ENCODE results near the gene CCNY.

The CCNY gene

GRCh38 chr10:35545079-35545657 is 208.9 kb downstream of the CCNY start:
- H3K4me3 ChIP-seq (ENCODE audit: control insufficient read depth in 1 of 7, extremely low read depth in 1 of 7, insufficient read depth in 4 of 7, low read depth in 2 of 7, low read length in 6 of 7): no peak overlapping the region
- H3K36me3 ChIP-seq (ENCODE audit: control insufficient read depth in 4 of 4, insufficient read depth in 4 of 4, low read length in 3 of 4): peaks cover 21 to 56% (median 30%) of the 10 kb centered on the region in 4 experiments
- no peaks in the 10 kb centered on the region for H3K27me3 ChIP-seq (replicated peaks in 2 of 5; ENCODE audit: control insufficient read depth in 4 of 5, insufficient read depth in 5 of 5, low read length in 4 of 5)
- DNase-seq: no peak
- POLR2A ChIA-PET: no interaction called here
- WGBS (ENCODE audit: insufficient coverage): 97% methylated on average over 10 of the region's 10 CpGs
- H3K27ac ChIP-seq (ENCODE audit: insufficient read depth in 1 of 2, low read depth in 1 of 2, low read length in 2 of 2, poor library complexity in 1 of 2, severe bottlenecking in 2 of 2): no peak overlapping the region
- CTCF ChIA-PET: no interaction called here
- H3K4me1 ChIP-seq (ENCODE audit: control extremely low read depth in 1 of 4, control insufficient read depth in 4 of 4, insufficient read depth in 4 of 4, low read length in 3 of 4): no peaks in the 10 kb centered on the region
- H3K9me3 ChIP-seq (ENCODE audit: control extremely low read depth in 1 of 5, control insufficient read depth in 4 of 5, insufficient read depth in 2 of 5, low read depth in 1 of 5, low read length in 4 of 5): no peaks in the 10 kb centered on the region

- Histone ChIP-seq H3K36me3 (ENCODE audit: control insufficient read depth in 4 of 4, insufficient read depth in 4 of 4, low read length in 3 of 4) (peaks cover 17 to 58% (median 31%) of the 10 kb centered on the region in 4 experiments), H3K27me3 (replicated peaks in 2 of 5; ENCODE audit: control insufficient read depth in 4 of 5, insufficient read depth in 5 of 5, low read length in 4 of 5) (no peaks in the 10 kb centered on the region), H3K4me1 (ENCODE audit: control extremely low read depth in 1 of 4, control insufficient read depth in 4 of 4, insufficient read depth in 4 of 4, low read length in 3 of 4) (no peaks in the 10 kb centered on the region), H3K9me3 (ENCODE audit: control extremely low read depth in 1 of 5, control insufficient read depth in 4 of 5, insufficient read depth in 2 of 5, low read depth in 1 of 5, low read length in 4 of 5) (no peaks in the 10 kb centered on the region), H3K4me3 (ENCODE audit: control insufficient read depth in 1 of 7, extremely low read depth in 1 of 7, insufficient read depth in 4 of 7, low read depth in 2 of 7, low read length in 6 of 7) (no peak overlapping the region), H3K27ac (ENCODE audit: insufficient read depth in 1 of 2, low read depth in 1 of 2, low read length in 2 of 2, poor library complexity in 1 of 2, severe bottlenecking in 2 of 2) (no peak overlapping the region)
- CTCF ChIA-PET: interaction anchor here (0.8 to 3.2 kb wide), 4 partner anchors 12 to 17 kb away, joined by 3 to 11 read pairs (median 3); no protein-coding TSS in a partner anchor
- POLR2A ChIA-PET: no interaction called here
- 96% methylated on average over 4 of the region's 6 CpGs for WGBS (ENCODE audit: insufficient coverage)
- no peak for DNase-seq
Observed at GRCh38 chr10:35545878-35546590, 209.7 kb downstream of the CCNY start.

- Histone ChIP-seq H3K4me3 (ENCODE audit: control insufficient read depth in 1 of 7, extremely low read depth in 1 of 7, insufficient read depth in 4 of 7, low read depth in 2 of 7, low read length in 6 of 7) (no peak overlapping the region), H3K4me1 (ENCODE audit: control extremely low read depth in 1 of 4, control insufficient read depth in 4 of 4, insufficient read depth in 4 of 4, low read length in 3 of 4) (no peaks in the 10 kb centered on the region), H3K27me3 (replicated peaks in 2 of 5; ENCODE audit: control insufficient read depth in 4 of 5, insufficient read depth in 5 of 5, low read length in 4 of 5) (no peaks in the 10 kb centered on the region), H3K27ac (ENCODE audit: insufficient read depth in 1 of 2, low read depth in 1 of 2, low read length in 2 of 2, poor library complexity in 1 of 2, severe bottlenecking in 2 of 2) (no peak overlapping the region), H3K36me3 (ENCODE audit: control insufficient read depth in 4 of 4, insufficient read depth in 4 of 4, low read length in 3 of 4) (peaks cover 13 to 53% (median 28%) of the 10 kb centered on the region in 4 experiments), H3K9me3 (ENCODE audit: control extremely low read depth in 1 of 5, control insufficient read depth in 4 of 5, insufficient read depth in 2 of 5, low read depth in 1 of 5, low read length in 4 of 5) (no peaks in the 10 kb centered on the region)
- 100% methylated on average over 2 of the region's 4 CpGs for WGBS (ENCODE audit: insufficient coverage)
- POLR2A ChIA-PET: no interaction called here
- no peak for DNase-seq
- CTCF ChIA-PET: interaction anchor here (1.0 to 3.2 kb wide), 4 partner anchors 9 to 17 kb away, joined by 3 to 11 read pairs (median 3); no protein-coding TSS in a partner anchor
Observed at GRCh38 chr10:35546824-35547225, 210.5 kb downstream of the CCNY start.

GRCh38 chr10:35552650-35553342 is 216.5 kb downstream of the CCNY start:
- ChIA-PET CTCF (interaction anchor here (1.4 kb wide), 1 partner anchor 313 kb away, joined by 3 read pairs; no protein-coding TSS in a partner anchor), POLR2A (no interaction called here)
- H3K36me3 ChIP-seq (ENCODE audit: control insufficient read depth in 4 of 4, insufficient read depth in 4 of 4, low read length in 3 of 4): peaks cover 7 to 43% (median 21%) of the 10 kb centered on the region in 4 experiments
- WGBS (ENCODE audit: insufficient coverage): 95% methylated on average over 7 of the region's 7 CpGs
- no peak for DNase-seq
- H3K4me3 ChIP-seq (ENCODE audit: control insufficient read depth in 1 of 7, extremely low read depth in 1 of 7, insufficient read depth in 4 of 7, low read depth in 2 of 7, low read length in 6 of 7): no peak overlapping the region
- no peaks in the 10 kb centered on the region for H3K9me3 ChIP-seq (ENCODE audit: control extremely low read depth in 1 of 5, control insufficient read depth in 4 of 5, insufficient read depth in 2 of 5, low read depth in 1 of 5, low read length in 4 of 5)
- no peak overlapping the region for H3K27ac ChIP-seq (ENCODE audit: insufficient read depth in 1 of 2, low read depth in 1 of 2, low read length in 2 of 2, poor library complexity in 1 of 2, severe bottlenecking in 2 of 2)
- no peaks in the 10 kb centered on the region for H3K27me3 ChIP-seq (replicated peaks in 2 of 5; ENCODE audit: control insufficient read depth in 4 of 5, insufficient read depth in 5 of 5, low read length in 4 of 5)
- H3K4me1 ChIP-seq (ENCODE audit: control extremely low read depth in 1 of 4, control insufficient read depth in 4 of 4, insufficient read depth in 4 of 4, low read length in 3 of 4): no peaks in the 10 kb centered on the region

- H3K9me3 ChIP-seq (ENCODE audit: control extremely low read depth in 1 of 5, control insufficient read depth in 4 of 5, insufficient read depth in 2 of 5, low read depth in 1 of 5, low read length in 4 of 5): no peaks in the 10 kb centered on the region
- peaks cover 7 to 47% (median 22%) of the 10 kb centered on the region in 4 experiments for H3K36me3 ChIP-seq (ENCODE audit: control insufficient read depth in 4 of 4, insufficient read depth in 4 of 4, low read length in 3 of 4)
- POLR2A ChIA-PET: no interaction called here
- H3K4me1 ChIP-seq (ENCODE audit: control extremely low read depth in 1 of 4, control insufficient read depth in 4 of 4, insufficient read depth in 4 of 4, low read length in 3 of 4): no peaks in the 10 kb centered on the region
- H3K27me3 ChIP-seq (replicated peaks in 2 of 5; ENCODE audit: control insufficient read depth in 4 of 5, insufficient read depth in 5 of 5, low read length in 4 of 5): no peaks in the 10 kb centered on the region
- no peak for DNase-seq
- H3K4me3 ChIP-seq (ENCODE audit: control insufficient read depth in 1 of 7, extremely low read depth in 1 of 7, insufficient read depth in 4 of 7, low read depth in 2 of 7, low read length in 6 of 7): no peak overlapping the region
- CTCF ChIA-PET: interaction anchor here (1.4 kb wide), 1 partner anchor 314 kb away, joined by 3 read pairs; no protein-coding TSS in a partner anchor
- no peak overlapping the region for H3K27ac ChIP-seq (ENCODE audit: insufficient read depth in 1 of 2, low read depth in 1 of 2, low read length in 2 of 2, poor library complexity in 1 of 2, severe bottlenecking in 2 of 2)
- no CpG with 5 or more reads among the region's 2 CpGs for WGBS (ENCODE audit: insufficient coverage)
Observed at GRCh38 chr10:35554036-35554435, 217.7 kb downstream of the CCNY start.

GRCh38 chr10:35554461-35555056 is 218.2 kb downstream of the CCNY start:
- WGBS (ENCODE audit: insufficient coverage): 83% methylated on average over 2 of the region's 3 CpGs
- Histone ChIP-seq H3K27me3 (replicated peaks in 2 of 5; ENCODE audit: control insufficient read depth in 4 of 5, insufficient read depth in 5 of 5, low read length in 4 of 5) (no peaks in the 10 kb centered on the region), H3K4me1 (ENCODE audit: control extremely low read depth in 1 of 4, control insufficient read depth in 4 of 4, insufficient read depth in 4 of 4, low read length in 3 of 4) (no peaks in the 10 kb centered on the region), H3K4me3 (ENCODE audit: control insufficient read depth in 1 of 7, extremely low read depth in 1 of 7, insufficient read depth in 4 of 7, low read depth in 2 of 7, low read length in 6 of 7) (no peak overlapping the region), H3K9me3 (ENCODE audit: control extremely low read depth in 1 of 5, control insufficient read depth in 4 of 5, insufficient read depth in 2 of 5, low read depth in 1 of 5, low read length in 4 of 5) (no peaks in the 10 kb centered on the region), H3K36me3 (ENCODE audit: control insufficient read depth in 4 of 4, insufficient read depth in 4 of 4, low read length in 3 of 4) (peaks cover 4 to 47% (median 21%) of the 10 kb centered on the region in 4 experiments), H3K27ac (ENCODE audit: insufficient read depth in 1 of 2, low read depth in 1 of 2, low read length in 2 of 2, poor library complexity in 1 of 2, severe bottlenecking in 2 of 2) (no peak overlapping the region)
- DNase-seq: no peak
- CTCF ChIA-PET: interaction anchor here (1.5 kb wide), 1 partner anchor 11 kb away, joined by 3 read pairs; no protein-coding TSS in a partner anchor
- POLR2A ChIA-PET: no interaction called here

Data from common myeloid progenitor, CD34-positive (primary cell).